HG02885 (cell line): ENCODE results near the gene BMAL1.
A peak's percentile ranks its signal among the peaks of the same experiment; 100 is the strongest.

Experiments
- ATAC-seq: cut with Tn5 transposase; IDR thresholded peaks from one replicate; pipeline ENCODE4 v1.9.1; 2021; ENCODE audit warnings: mild to moderate bottlenecking; ENCODE audit not compliant: unreplicated experiment, poor library complexity

Gene BMAL1

GRCh38 chr11:13260963-13261588, 16.5 kb upstream of the BMAL1 start:
- ATAC-seq: no peak

GRCh38 chr11:13261591-13262061, 16.0 kb upstream of the BMAL1 start:
- ATAC-seq: no peak

- ATAC-seq: no peak
These were observed 15.5 kb upstream of the BMAL1 start for GRCh38 chr11:13262096-13262495.

GRCh38 chr11:13268791-13269190, 8.8 kb upstream of the BMAL1 start:
- no peak for ATAC-seq

GRCh38 chr11:13269775-13270174, 7.8 kb upstream of the BMAL1 start:
- ATAC-seq: no peak

GRCh38 chr11:13271060-13271693, 6.4 kb upstream of the BMAL1 start:
- no peak for ATAC-seq

- no peak for ATAC-seq
These were observed 1.1 kb upstream of the BMAL1 start for GRCh38 chr11:13276454-13276831.

GRCh38 chr11:13276832-13277767, 490 bp upstream of the BMAL1 start:
- peak; percentile 92 for ATAC-seq

- ATAC-seq: no peak
These were observed 1.3 kb downstream of the BMAL1 start for GRCh38 chr11:13278609-13279486.

- ATAC-seq: no peak
These were observed 1.9 kb downstream of the BMAL1 start for GRCh38 chr11:13279487-13279834.

- no peak for ATAC-seq
These were observed 2.6 kb downstream of the BMAL1 start for GRCh38 chr11:13280092-13280722.

- ATAC-seq: no peak
These were observed 3.2 kb downstream of the BMAL1 start for GRCh38 chr11:13280777-13281176.

GRCh38 chr11:13283636-13284035, 6.0 kb downstream of the BMAL1 start:
- ATAC-seq: no peak

- ATAC-seq: no peak
These were observed 7.4 kb downstream of the BMAL1 start for GRCh38 chr11:13284776-13285588.

- no peak for ATAC-seq
These were observed 8.8 kb downstream of the BMAL1 start for GRCh38 chr11:13286279-13286821.

GRCh38 chr11:13287036-13287435, 9.4 kb downstream of the BMAL1 start:
- ATAC-seq: no peak

- ATAC-seq: no peak
These were observed 10.1 kb downstream of the BMAL1 start for GRCh38 chr11:13287681-13288080.

- peak; percentile 53 for ATAC-seq
These were observed 10.9 kb downstream of the BMAL1 start for GRCh38 chr11:13288375-13289029.
